GM12892 (cell line): ENCODE measurements around the gene TEX48.

ENCODE experiments used
- DNase-seq: peaks from one replicate; pipeline ENCODE4 v3.0.0; 2011; ENCODE audit not compliant: insufficient read length
- FAIRE-seq: peaks from 2 replicates; lab custom pipeline; 2011; peaks lifted over from hg19 to GRCh38; lab: Jason Lieb, UNC
- POLR2A ChIP-seq: IDR thresholded peaks from 2 replicates; pipeline ENCODE4 v1.6.1; 2011; ENCODE audit warnings: low read depth, low read length, control low read depth
- POLR2AphosphoS5 ChIP-seq: IDR thresholded peaks from 2 replicates; pipeline ENCODE4 v1.6.1; 2011; ENCODE audit warnings: low read depth, low read length, control low read depth
- TAF1 ChIP-seq: IDR thresholded peaks from 2 replicates; pipeline ENCODE4 v1.6.1; 2011; ENCODE audit warnings: low read depth, mild to moderate bottlenecking, control low read depth, low read length, borderline replicate concordance

The TEX48 gene

GRCh38 chr9:114691046-114691955 is 9.3 kb upstream of the TEX48 start:
- DNase-seq (no peak), FAIRE-seq (peak; percentile 50)
- TF ChIP-seq POLR2A, result no peak
- peak; percentile 59; the same call in 1 of the 2 replicates for TF ChIP-seq POLR2AphosphoS5

- DNase-seq, result no peak
- no peak for FAIRE-seq
- TF ChIP-seq POLR2AphosphoS5 (no peak), TAF1 (no peak), POLR2A (no peak)
These were observed 8.3 kb upstream of the TEX48 start for GRCh38 chr9:114690308-114690707.

- no peak for FAIRE-seq
- no peak for TF ChIP-seq TAF1
- TF ChIP-seq POLR2AphosphoS5, result no peak
- no peak for TF ChIP-seq POLR2A
- DNase-seq, result no peak
These were observed 7.8 kb upstream of the TEX48 start for GRCh38 chr9:114689813-114690212.

- DNase-seq (no peak), FAIRE-seq (no peak)
- TF ChIP-seq POLR2A, result no peak
- TF ChIP-seq POLR2AphosphoS5, result no peak
- no peak for TF ChIP-seq TAF1
These were observed 7.1 kb upstream of the TEX48 start for GRCh38 chr9:114688909-114689610.

- TF ChIP-seq POLR2AphosphoS5 (no peak), TAF1 (no peak), POLR2A (no peak)
- FAIRE-seq (no peak), DNase-seq (no peak)
These were observed 6.4 kb upstream of the TEX48 start for GRCh38 chr9:114688379-114688778.

GRCh38 chr9:114687034-114687433 is 5.0 kb upstream of the TEX48 start:
- no peak for TF ChIP-seq TAF1
- TF ChIP-seq POLR2A, result no peak
- TF ChIP-seq POLR2AphosphoS5, result no peak
- DNase-seq (no peak), FAIRE-seq (no peak)

GRCh38 chr9:114685951-114686350 is 4.0 kb upstream of the TEX48 start:
- FAIRE-seq (no peak), DNase-seq (no peak)
- no peak for TF ChIP-seq POLR2AphosphoS5
- no peak for TF ChIP-seq TAF1
- no peak for TF ChIP-seq POLR2A

- no peak for DNase-seq
- TF ChIP-seq POLR2AphosphoS5 (no peak), TAF1 (no peak), POLR2A (no peak)
- no peak for FAIRE-seq
These were observed 2.0 kb upstream of the TEX48 start for GRCh38 chr9:114684036-114684435.

GRCh38 chr9:114682846-114683245 is 854 bp upstream of the TEX48 start:
- DNase-seq, result no peak
- no peak for TF ChIP-seq TAF1
- TF ChIP-seq POLR2A, result no peak
- TF ChIP-seq POLR2AphosphoS5, result no peak
- FAIRE-seq, result no peak

- TF ChIP-seq POLR2A (no peak), TAF1 (no peak), POLR2AphosphoS5 (no peak)
- DNase-seq (no peak), FAIRE-seq (no peak)
These were observed 1.6 kb downstream of the TEX48 start for GRCh38 chr9:114680259-114681001.

- DNase-seq (no peak), FAIRE-seq (no peak)
- TF ChIP-seq POLR2A (no peak), POLR2AphosphoS5 (no peak), TAF1 (no peak)
These were observed 3.2 kb downstream of the TEX48 start for GRCh38 chr9:114678795-114679194.

GRCh38 chr9:114678130-114678529 is 3.9 kb downstream of the TEX48 start:
- no peak for FAIRE-seq
- no peak for TF ChIP-seq TAF1
- no peak for TF ChIP-seq POLR2A
- no peak for TF ChIP-seq POLR2AphosphoS5
- DNase-seq, result no peak
